Coronary artery (tissue), 2 donors: ENCODE results near the gene DRG1.

Source experiments
- DNase-seq: peaks from one replicate; pipeline ENCODE4 v3.0.0-alpha.2; 2017; ENCODE audit warnings: low spot score
- H3K27ac ChIP-seq, 2 donors: fragments of 200-600 bp; sonication (generic); one replicate each; pipeline ENCODE4 v1.5.1; 2016 to 2019
- H3K4me3 ChIP-seq: fragments of 200-600 bp; sonication (generic); 2 replicates; pipeline ENCODE4 v1.5.1; 2016; ENCODE audit warnings: mild to moderate bottlenecking, moderate library complexity
- CTCF ChIP-seq: fragments of 200-600 bp; sonication (generic); IDR thresholded peaks from one replicate; pipeline ENCODE4 v1.5.1; 2019; ENCODE audit warnings: antibody characterized with exemption

Gene DRG1

DNA sequence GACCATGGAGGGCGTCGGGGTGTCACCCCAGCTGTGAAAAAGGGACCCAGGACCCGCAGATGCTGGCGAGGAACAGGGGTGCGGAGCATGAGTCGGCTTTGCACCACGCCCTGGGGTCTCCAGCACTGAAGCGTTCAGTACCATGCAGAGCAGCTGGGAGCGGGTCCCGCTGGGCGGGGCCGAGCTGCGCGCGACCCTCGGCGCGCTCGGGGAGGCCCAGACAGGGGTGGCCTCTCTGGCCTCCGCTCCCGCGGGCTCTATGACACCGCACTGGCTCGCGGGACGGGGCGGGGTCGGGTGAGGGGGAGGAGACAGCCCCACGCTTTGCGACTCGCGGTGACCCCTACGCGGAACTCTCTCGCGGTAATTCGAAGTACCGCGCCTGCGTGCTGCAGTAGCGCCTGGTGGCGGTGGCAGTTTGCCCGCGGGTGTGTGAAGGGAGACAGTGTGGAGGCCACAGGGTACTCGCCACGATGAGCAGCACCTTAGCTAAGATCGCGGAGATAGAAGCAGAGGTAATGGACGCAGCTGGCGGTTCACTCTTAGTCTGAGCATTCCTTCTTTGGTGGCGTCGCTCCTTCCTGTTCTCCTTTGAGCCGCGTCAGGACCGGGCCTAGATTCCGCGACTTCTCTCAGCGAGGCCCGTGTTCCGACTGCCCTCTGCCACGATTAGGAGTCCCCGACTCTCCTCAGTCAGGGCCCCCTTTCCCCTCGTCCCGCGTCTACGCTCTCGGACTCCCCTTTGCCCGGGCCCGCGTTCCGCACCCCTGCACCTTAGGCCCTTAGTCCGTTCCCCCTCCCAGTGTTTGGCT, at the start of gene DRG1:
Gene DRG1, plus strand, starts transcription at position 394 of the 812 bp plus-strand sequence. Its CDS starts 80 bp downstream, at position 474.
- peak; percentile 97 for DNase-seq

DNA sequence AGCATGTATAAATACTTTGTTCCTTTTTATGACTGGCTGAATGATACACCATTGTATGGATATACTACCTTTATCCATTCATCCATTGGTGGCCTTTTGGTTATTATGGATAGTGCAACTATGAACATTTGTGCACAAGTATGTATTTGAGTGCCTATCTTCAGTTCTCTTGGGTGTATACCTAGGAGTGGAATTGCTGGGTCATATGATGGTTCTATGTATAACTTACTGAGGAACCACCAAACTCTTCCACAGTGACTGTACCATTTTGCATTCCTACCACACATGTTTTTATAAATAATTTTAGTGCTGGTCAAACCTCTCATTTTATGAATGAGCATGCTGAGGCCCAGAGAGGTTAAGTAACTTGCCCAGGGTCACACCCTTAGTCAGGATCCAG, 49.4 kb upstream of the DRG1 start:
- no peak for DNase-seq
- TF ChIP-seq CTCF = no peak
- no peak overlapping the region for H3K27ac ChIP-seq
- H3K4me3 ChIP-seq = no peak overlapping the region

More for the DNA sequence above, at the start of gene DRG1:
- H3K27ac ChIP-seq = peak within 1 kb of the TSS; percentile 83 to 86
- TF ChIP-seq CTCF = no peak
- peak within 1 kb of the TSS; percentile 96 for H3K4me3 ChIP-seq

DNA sequence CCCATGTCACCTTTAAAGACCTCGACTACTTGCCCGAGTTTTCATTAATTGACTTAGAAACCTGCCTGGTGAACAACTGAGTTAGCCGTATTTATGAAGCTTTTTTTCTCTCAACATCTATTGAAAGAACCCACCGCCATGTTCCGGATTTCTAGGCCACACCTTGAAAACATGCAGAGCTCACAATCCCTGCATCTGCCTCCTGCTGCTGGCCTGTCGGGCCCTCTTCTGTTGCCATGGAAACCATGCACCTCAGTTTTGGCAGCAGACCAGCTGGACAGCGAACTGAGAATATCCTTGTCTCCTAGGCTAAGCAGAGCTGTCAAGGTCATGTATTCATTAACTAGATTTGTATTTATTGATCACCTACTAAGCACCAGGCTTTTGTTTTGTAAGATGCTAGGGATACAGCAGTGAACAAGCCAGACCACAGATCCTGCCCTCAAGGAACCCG, 49.0 kb upstream of the DRG1 start:
- TF ChIP-seq CTCF = no peak
- H3K27ac ChIP-seq = no peak overlapping the region
- no peak overlapping the region for H3K4me3 ChIP-seq
- DNase-seq = no peak

DNA sequence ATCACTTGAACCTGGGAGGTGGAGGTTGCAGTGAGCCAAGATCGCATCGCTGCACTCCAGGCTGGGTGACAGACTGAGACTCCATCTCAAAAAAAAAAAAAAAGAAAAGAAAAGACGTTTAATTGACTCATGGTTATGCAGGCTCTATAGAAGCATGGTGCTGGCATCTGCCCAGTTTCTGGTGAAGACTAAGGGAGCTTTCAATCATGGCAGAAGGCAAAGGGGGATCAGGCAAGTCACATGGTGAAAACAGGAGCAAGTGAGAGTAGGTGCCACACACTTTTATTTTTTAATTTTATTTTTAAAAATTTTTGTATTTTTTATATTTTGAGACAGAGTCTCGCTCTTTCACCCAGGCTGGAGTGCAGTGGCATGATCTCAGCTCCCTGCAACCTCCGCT, 44.9 kb upstream of the DRG1 start:
- TF ChIP-seq CTCF = no peak

GRCh38 chr22:31360029-31360428, 39.4 kb upstream of the DRG1 start:
- TF ChIP-seq CTCF = no peak
- H3K27ac ChIP-seq = no peak overlapping the region
- no peak for DNase-seq
- no peak overlapping the region for H3K4me3 ChIP-seq

More for the DNA sequence above, 44.9 kb upstream of the DRG1 start:
- H3K27ac ChIP-seq = no peak overlapping the region
- DNase-seq = no peak
- H3K4me3 ChIP-seq = no peak overlapping the region

DNA sequence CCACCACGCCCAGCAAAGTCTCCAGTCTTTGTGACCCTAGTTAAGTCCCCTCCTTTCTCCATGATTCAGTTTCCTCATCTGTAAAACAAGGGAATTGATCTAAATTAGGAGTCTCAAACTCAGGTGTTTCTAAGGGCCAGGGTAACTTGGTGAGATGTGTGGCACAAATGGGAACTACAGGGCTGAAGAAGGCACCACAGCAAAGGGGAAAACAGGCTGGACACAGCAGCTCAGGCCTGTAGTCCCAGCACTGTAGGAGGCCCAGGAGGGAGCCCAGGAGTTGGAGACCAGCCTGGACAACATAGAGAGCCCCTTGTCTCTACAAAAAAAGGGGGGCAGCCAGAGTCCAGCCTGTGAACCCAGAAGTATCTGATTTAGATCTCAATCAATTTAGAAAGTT, 37.7 kb upstream of the DRG1 start:
- DNase-seq = no peak
- no peak for TF ChIP-seq CTCF
- no peak overlapping the region for H3K4me3 ChIP-seq

GRCh38 chr22:31363885-31364465, 35.4 kb upstream of the DRG1 start:
- no peak overlapping the region for H3K4me3 ChIP-seq
- no peak overlapping the region for H3K27ac ChIP-seq
- no peak for TF ChIP-seq CTCF
- DNase-seq = no peak

More for the DNA sequence above, 37.7 kb upstream of the DRG1 start:
- no peak overlapping the region for H3K27ac ChIP-seq
